Vagina (tissue), 2 donors: Measurements from ENCODE around the gene DUSP23. TPM values are rescaled to one million over a fixed set of nuclear protein-coding genes. Genes with fewer than 3 reads are reported as not detected.

Experiments
- DNase-seq, 2 donors: peaks; one replicate each; pipeline ENCODE4 v3.0.0-alpha.2; 2017; ENCODE audit errors: extremely low spot score in 2 of 2
- H3K27ac ChIP-seq: fragments of 200-600 bp; sonication (generic); one replicate; pipeline ENCODE4 v1.5.1; 2019
- H3K27me3 ChIP-seq: fragments of 200-600 bp; sonication (generic); one replicate; pipeline ENCODE4 v1.5.1; 2019
- H3K36me3 ChIP-seq, 2 donors: fragments of 200-600 bp; sonication (generic); one replicate each; pipeline ENCODE4 v1.5.1; 2017 to 2019
- H3K4me1 ChIP-seq: fragments of 200-600 bp; sonication (generic); one replicate; pipeline ENCODE4 v1.5.1; 2019
- H3K4me3 ChIP-seq, 2 donors: fragments of 200-600 bp; sonication (generic); 1 replicate in 1 of 2; 2 replicates in 1 of 2; pipeline ENCODE4 v1.5.1; 2016 to 2019
- H3K9me3 ChIP-seq: fragments of 200-600 bp; sonication (generic); one replicate; pipeline ENCODE4 v1.5.1; 2019
- POLR2A ChIP-seq, 2 donors: fragments of 450-650 bp; IDR thresholded peaks; one replicate each; pipeline ENCODE4 v1.6.1; 2017; ENCODE audit warnings: antibody characterized with exemption in 2 of 2, mild to moderate bottlenecking in 2 of 2, moderate library complexity in 2 of 2
- POLR2AphosphoS5 ChIP-seq, 2 donors: sonication (generic); formaldehyde crosslinking; IDR thresholded peaks; one replicate each; pipeline ENCODE4 v1.9.0; 2017; ENCODE audit warnings: antibody characterized with exemption in 2 of 2, mild to moderate bottlenecking in 2 of 2, low read depth in 1 of 2; ENCODE audit not compliant: insufficient read depth in 1 of 2
- intact Hi-C: fragments of 100-400 bp; cut with DNase I; formaldehyde crosslinking; loops from one replicate; pipeline ENCODE4 v1.15.1; 2023
- total RNA-seq: library from RNA; depleted of rRNA; stranded (reverse); fragments of >200 nt; gene quantifications from one replicate; pipeline ENCODE4 v1.2.3, GENCODE V29; 2016
- TF ChIP-seq, protein P1 (sequence below), 3 experiments: fragments of 450-650 bp in 2 of 3; fragments of 200-600 bp in 1 of 3; sonication (generic) in 1 of 3; IDR thresholded peaks; one replicate each; pipeline ENCODE4 v1.5.1; 2017 to 2019; ENCODE audit warnings: antibody characterized with exemption in 3 of 3, mild to moderate bottlenecking in 2 of 3, moderate library complexity in 2 of 3

DUSP23 gene
- total RNA-seq, 1 donor from 2014 or later = 106 TPM

GRCh38 chr1:159791031-159791430, 10.3 kb downstream of the DUSP23 start:
- H3K4me1 ChIP-seq = peaks cover 8% of the 10 kb centered on the region
- DNase-seq = no peak
- H3K36me3 ChIP-seq = no peaks in the 10 kb centered on the region
- no peaks in the 10 kb centered on the region for H3K9me3 ChIP-seq
- TF ChIP-seq POLR2AphosphoS5 (IDR thresholded peaks at IDR 0.05; ENCODE audit: insufficient read depth in 1 of 2, low read depth in 1 of 2) (no peak), POLR2A (IDR thresholded peaks at IDR 0.05) (no peak)
- TF ChIP-seq, protein P1, sequence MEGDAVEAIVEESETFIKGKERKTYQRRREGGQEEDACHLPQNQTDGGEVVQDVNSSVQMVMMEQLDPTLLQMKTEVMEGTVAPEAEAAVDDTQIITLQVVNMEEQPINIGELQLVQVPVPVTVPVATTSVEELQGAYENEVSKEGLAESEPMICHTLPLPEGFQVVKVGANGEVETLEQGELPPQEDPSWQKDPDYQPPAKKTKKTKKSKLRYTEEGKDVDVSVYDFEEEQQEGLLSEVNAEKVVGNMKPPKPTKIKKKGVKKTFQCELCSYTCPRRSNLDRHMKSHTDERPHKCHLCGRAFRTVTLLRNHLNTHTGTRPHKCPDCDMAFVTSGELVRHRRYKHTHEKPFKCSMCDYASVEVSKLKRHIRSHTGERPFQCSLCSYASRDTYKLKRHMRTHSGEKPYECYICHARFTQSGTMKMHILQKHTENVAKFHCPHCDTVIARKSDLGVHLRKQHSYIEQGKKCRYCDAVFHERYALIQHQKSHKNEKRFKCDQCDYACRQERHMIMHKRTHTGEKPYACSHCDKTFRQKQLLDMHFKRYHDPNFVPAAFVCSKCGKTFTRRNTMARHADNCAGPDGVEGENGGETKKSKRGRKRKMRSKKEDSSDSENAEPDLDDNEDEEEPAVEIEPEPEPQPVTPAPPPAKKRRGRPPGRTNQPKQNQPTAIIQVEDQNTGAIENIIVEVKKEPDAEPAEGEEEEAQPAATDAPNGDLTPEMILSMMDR (IDR thresholded peaks at IDR 0.05) = no peak
- intact Hi-C loops = loop anchor here (10.0 kb wide), 1 partner anchor 154 kb away; the partner anchor contains the start of gene IGSF9
- H3K27ac ChIP-seq = no peak overlapping the region
- no peak overlapping the region for H3K4me3 ChIP-seq
- H3K27me3 ChIP-seq = no peaks in the 10 kb centered on the region

GRCh38 chr1:159791461-159791860, 10.7 kb downstream of the DUSP23 start:
- Histone ChIP-seq H3K4me1 (peaks cover 3% of the 10 kb centered on the region), H3K9me3 (no peaks in the 10 kb centered on the region), H3K36me3 (no peaks in the 10 kb centered on the region), H3K27me3 (no peaks in the 10 kb centered on the region), H3K27ac (no peak overlapping the region), H3K4me3 (no peak overlapping the region)
- intact Hi-C loops = loop anchor here (10.0 kb wide), 1 partner anchor 153 kb away; the partner anchor contains the start of gene IGSF9
- TF ChIP-seq, protein P1 (IDR thresholded peaks at IDR 0.05) = no peak
- TF ChIP-seq POLR2A (IDR thresholded peaks at IDR 0.05) (no peak), POLR2AphosphoS5 (IDR thresholded peaks at IDR 0.05; ENCODE audit: insufficient read depth in 1 of 2, low read depth in 1 of 2) (no peak)
- no peak for DNase-seq

- Histone ChIP-seq H3K9me3 (no peaks in the 10 kb centered on the region), H3K27me3 (no peaks in the 10 kb centered on the region), H3K36me3 (no peaks in the 10 kb centered on the region), H3K27ac (no peak overlapping the region), H3K4me1 (no peaks in the 10 kb centered on the region), H3K4me3 (no peak overlapping the region)
- no peak for DNase-seq
- TF ChIP-seq, protein P1 (IDR thresholded peaks at IDR 0.05) = no peak
- TF ChIP-seq POLR2A (IDR thresholded peaks at IDR 0.05) = no peak
- no peak for TF ChIP-seq POLR2AphosphoS5 (IDR thresholded peaks at IDR 0.05; ENCODE audit: insufficient read depth in 1 of 2, low read depth in 1 of 2)
- intact Hi-C loops = loop anchor here (5.0 to 10.0 kb wide), 2 partner anchors 97 to 149 kb away; partner anchors contain the start of gene IGSF9
Measured at GRCh38 chr1:159795534-159795933, 14.8 kb downstream of the DUSP23 start.

- intact Hi-C loops = loop anchor here (5.0 to 10.0 kb wide), 2 partner anchors 93 to 146 kb away; partner anchors contain the start of gene IGSF9
- H3K4me1 ChIP-seq = no peaks in the 10 kb centered on the region
- H3K4me3 ChIP-seq = no peak overlapping the region
- no peaks in the 10 kb centered on the region for H3K27me3 ChIP-seq
- TF ChIP-seq, protein P1 (IDR thresholded peaks at IDR 0.05) = peak; percentile 67 to 78 (median 68)
- no peak for TF ChIP-seq POLR2A (IDR thresholded peaks at IDR 0.05)
- peak in 1 of 2 donors; percentile 57 for TF ChIP-seq POLR2AphosphoS5 (IDR thresholded peaks at IDR 0.05; ENCODE audit: insufficient read depth in 1 of 2, low read depth in 1 of 2)
- no peak overlapping the region for H3K27ac ChIP-seq
- H3K9me3 ChIP-seq = no peaks in the 10 kb centered on the region
- no peaks in the 10 kb centered on the region for H3K36me3 ChIP-seq
- no peak for DNase-seq
Measured at GRCh38 chr1:159798893-159799292, 18.1 kb downstream of the DUSP23 start.

GRCh38 chr1:159799446-159799985, 18.8 kb downstream of the DUSP23 start:
- no peak for TF ChIP-seq POLR2AphosphoS5 (IDR thresholded peaks at IDR 0.05; ENCODE audit: insufficient read depth in 1 of 2, low read depth in 1 of 2)
- TF ChIP-seq, protein P1 (IDR thresholded peaks at IDR 0.05) = no peak
- no peak for TF ChIP-seq POLR2A (IDR thresholded peaks at IDR 0.05)
- no peak overlapping the region for H3K4me3 ChIP-seq
- H3K36me3 ChIP-seq = no peaks in the 10 kb centered on the region
- intact Hi-C loops = loop anchor here (5.0 to 10.0 kb wide), 2 partner anchors 93 to 145 kb away; partner anchors contain the start of gene IGSF9
- DNase-seq = no peak
- no peak overlapping the region for H3K27ac ChIP-seq
- H3K9me3 ChIP-seq = no peaks in the 10 kb centered on the region
- H3K27me3 ChIP-seq = no peaks in the 10 kb centered on the region
- no peaks in the 10 kb centered on the region for H3K4me1 ChIP-seq
